H1 (cell line): ENCODE measurements around the gene SNRNP70. TPM values are rescaled to one million over a fixed set of nuclear protein-coding genes. Genes with fewer than 3 reads are reported as not detected.

Source experiments
- CTCF ChIA-PET: fragments of 300-600 bp; sonication (Branson Sonifier 250); formaldehyde crosslinking; loops from one replicate; lab custom pipeline; 2021; ENCODE audit not compliant: partially characterized antibody; lab: Charles Lee
- POLR2A ChIA-PET: fragments of 300-600 bp; sonication (Branson Sonifier 250); formaldehyde crosslinking; loops from one replicate; lab custom pipeline; 2021; ENCODE audit warnings: inconsistent platforms; ENCODE audit not compliant: partially characterized antibody; lab: Charles Lee
- DNase-seq, 2 experiments: peaks; one replicate each; pipeline versions ENCODE4 v3.0.0 to v3.0.0-alpha.2; 2010 to 2022; ENCODE audit warnings: low spot score in 2 of 2, low read depth in 1 of 2, mixed read lengths in 1 of 2
- FAIRE-seq: peaks from 2 replicates; lab custom pipeline; 2011; peaks lifted over from hg19 to GRCh38; lab: Jason Lieb, UNC
- H2AFZ ChIP-seq: 2 replicates; pipeline ENCODE4 v1.8.1; 2012; ENCODE audit warnings: low read length, inconsistent platforms
- H2AK5ac ChIP-seq: 2 replicates; pipeline ENCODE4 v1.6.1; 2013; ENCODE audit warnings: low read depth, low read length
- H2BK120ac ChIP-seq: replicated peaks from 2 replicates; pipeline ENCODE3; 2013; ENCODE audit warnings: low read depth, low read length, inconsistent platforms
- H2BK12ac ChIP-seq: 2 replicates; pipeline ENCODE4 v1.6.1; 2013; ENCODE audit warnings: low read depth, low read length
- H2BK15ac ChIP-seq: 2 replicates; pipeline ENCODE4 v1.6.1; 2013; ENCODE audit warnings: low read length
- H2BK20ac ChIP-seq: 2 replicates; pipeline ENCODE4 v1.6.1; 2013; ENCODE audit warnings: low read length
- H2BK5ac ChIP-seq: 2 replicates; pipeline ENCODE4 v1.6.1; 2013; ENCODE audit warnings: low read depth, low read length
- H3K14ac ChIP-seq: 2 replicates; pipeline ENCODE4 v1.6.1; 2013; ENCODE audit warnings: inconsistent platforms; ENCODE audit not compliant: insufficient read length
- H3K18ac ChIP-seq: 2 replicates; pipeline ENCODE4 v1.6.1; 2013; ENCODE audit warnings: low read length; ENCODE audit errors: extremely low read depth
- H3K23ac ChIP-seq: 2 replicates; pipeline ENCODE4 v1.6.1; 2013; ENCODE audit warnings: inconsistent platforms; ENCODE audit not compliant: insufficient read length
- H3K23me2 ChIP-seq: 2 replicates; pipeline ENCODE4 v1.6.1; 2013; ENCODE audit warnings: low read depth, low read length
- H3K27ac ChIP-seq: 2 replicates; pipeline ENCODE4 v1.6.1; 2011; ENCODE audit warnings: low read depth, low read length, inconsistent platforms
- H3K27me3 ChIP-seq, 4 experiments: replicated peaks in 1 of 4; 1 replicate in 1 of 4; 2 replicates in 3 of 4; pipeline versions ENCODE4 v1.6.1 to v1.8.1; 2011 to 2013; ENCODE audit warnings: low read length in 3 of 4, mild to moderate bottlenecking in 3 of 4, inconsistent platforms in 2 of 4, mixed read lengths in 2 of 4, moderate library complexity in 1 of 4; ENCODE audit not compliant: control insufficient read depth in 3 of 4, insufficient read depth in 3 of 4; ENCODE audit errors: extremely low read depth in 1 of 4
- H3K36me3 ChIP-seq, 4 experiments: 2 replicates each; pipeline versions ENCODE4 v1.6.1 to v1.8.1; 2011 to 2013; ENCODE audit warnings: mild to moderate bottlenecking in 4 of 4, low read length in 3 of 4, moderate library complexity in 2 of 4, control low read depth in 1 of 4, inconsistent platforms in 1 of 4; ENCODE audit not compliant: insufficient read depth in 4 of 4, control insufficient read depth in 2 of 4
- H3K4ac ChIP-seq: replicated peaks from 2 replicates; pipeline ENCODE3; 2013; ENCODE audit warnings: low read length, low read depth, mixed read lengths, inconsistent platforms; ENCODE audit not compliant: insufficient read length
- H3K4me1 ChIP-seq, 4 experiments: replicated peaks in 1 of 4; 1 replicate in 1 of 4; 2 replicates in 3 of 4; pipeline versions ENCODE4 v1.6.1 to v1.8.1; 2011 to 2013; ENCODE audit warnings: low read length in 3 of 4, inconsistent platforms in 2 of 4, mixed read lengths in 1 of 4; ENCODE audit not compliant: insufficient read depth in 4 of 4, control insufficient read depth in 3 of 4
- H3K4me2 ChIP-seq, 2 experiments: 2 replicates each; pipeline versions ENCODE4 v1.6.1 to v1.8.1; 2011 to 2013; ENCODE audit warnings: low read depth in 2 of 2, low read length in 2 of 2, control low read depth in 1 of 2, inconsistent platforms in 1 of 2, mild to moderate bottlenecking in 1 of 2; ENCODE audit not compliant: insufficient read depth in 1 of 2
- H3K4me3 ChIP-seq, 4 experiments: fragments of 200-600, 300-600 bp in 1 of 4; sonication (generic), shearing (Covaris generic), sonication (Bioruptor Twin) in 1 of 4; 2 replicates each; pipeline versions ENCODE4 v1.5.1 to v1.8.1; 2011 to 2016; ENCODE audit warnings: low read length in 4 of 4, low read depth in 3 of 4, control low read depth in 2 of 4, inconsistent platforms in 2 of 4, mild to moderate bottlenecking in 2 of 4, mixed read lengths in 1 of 4, moderate library complexity in 1 of 4; ENCODE audit not compliant: insufficient read depth in 2 of 4; ENCODE audit errors: extremely low read depth in 1 of 4
- H3K56ac ChIP-seq: replicated peaks from 2 replicates; pipeline ENCODE3; 2013; ENCODE audit warnings: low read depth, mild to moderate bottlenecking, mixed read lengths, low read length, inconsistent platforms; ENCODE audit not compliant: insufficient read length
- H3K79me1 ChIP-seq: 2 replicates; pipeline ENCODE4 v1.6.1; 2013; ENCODE audit warnings: low read depth, low read length, control low read depth
- H3K79me2 ChIP-seq, 2 experiments: 2 replicates each; pipeline versions ENCODE4 v1.6.1 to v1.8.1; 2012 to 2013; ENCODE audit warnings: low read length in 2 of 2, mild to moderate bottlenecking in 2 of 2, inconsistent platforms in 1 of 2; ENCODE audit not compliant: insufficient read depth in 2 of 2, control insufficient read depth in 1 of 2
- H3K9ac ChIP-seq, 4 experiments: replicated peaks in 1 of 4; 1 replicate in 1 of 4; 2 replicates in 3 of 4; pipeline versions ENCODE4 v1.6.1 to v1.8.1; 2011 to 2013; ENCODE audit warnings: low read depth in 3 of 4, low read length in 3 of 4, control low read depth in 2 of 4, mild to moderate bottlenecking in 2 of 4, moderate library complexity in 2 of 4, inconsistent platforms in 1 of 4; ENCODE audit errors: extremely low read depth in 1 of 4
- H3K9me3 ChIP-seq, 2 experiments: 2 replicates each; pipeline versions ENCODE4 v1.6.1 to v1.8.1; 2012 to 2013; ENCODE audit warnings: mild to moderate bottlenecking in 2 of 2, moderate library complexity in 2 of 2, control low read depth in 1 of 2, inconsistent platforms in 1 of 2, low read depth in 1 of 2, low read length in 1 of 2, mixed read lengths in 1 of 2; ENCODE audit not compliant: insufficient read depth in 2 of 2
- H4K20me1 ChIP-seq, 2 experiments: replicated peaks in 1 of 2; 2 replicates each; pipeline versions ENCODE3 to v1.8.1; 2011 to 2013; ENCODE audit warnings: inconsistent platforms in 2 of 2, low read length in 2 of 2, mild to moderate bottlenecking in 1 of 2; ENCODE audit not compliant: insufficient read depth in 2 of 2, control insufficient read depth in 1 of 2
- H4K5ac ChIP-seq: 2 replicates; pipeline ENCODE4 v1.6.1; 2013; ENCODE audit warnings: low read length, low read depth, mixed read lengths, inconsistent platforms; ENCODE audit not compliant: insufficient read length
- H4K8ac ChIP-seq: 2 replicates; pipeline ENCODE4 v1.8.0; 2013; ENCODE audit warnings: mild to moderate bottlenecking, moderate library complexity, low read length, inconsistent platforms; ENCODE audit not compliant: insufficient read depth; ENCODE audit errors: extremely low read depth
- H4K91ac ChIP-seq: replicated peaks from 2 replicates; pipeline ENCODE3; 2013; ENCODE audit warnings: low read length, mixed read lengths, inconsistent platforms; ENCODE audit not compliant: insufficient read length
- ASH2L ChIP-seq: fragments of 200-600, 300-600 bp; sonication (generic); IDR thresholded peaks from one replicate; pipeline ENCODE4 v1.7.1; 2017; ENCODE audit warnings: low read length
- CTCF ChIP-seq, 3 experiments: IDR thresholded peaks; 1 replicate in 2 of 3; 2 replicates in 1 of 3; pipeline versions ENCODE4 v1.5.1 to v1.6.1; 2011; ENCODE audit warnings: low read length in 3 of 3, mild to moderate bottlenecking in 3 of 3, inconsistent platforms in 2 of 3, low read depth in 1 of 3, moderate library complexity in 1 of 3; ENCODE audit not compliant: insufficient read depth in 1 of 3; ENCODE audit errors: control extremely low read depth in 1 of 3
- EZH2 ChIP-seq: fragments of 200-600 bp; sonication (generic); IDR thresholded peaks from 2 replicates; pipeline ENCODE4 v1.7.1; 2012; ENCODE audit warnings: low read depth, mild to moderate bottlenecking, moderate library complexity, low read length, inconsistent platforms; ENCODE audit not compliant: severe bottlenecking
- JUN ChIP-seq: IDR thresholded peaks from 2 replicates; pipeline ENCODE4 v1.6.1; 2011; ENCODE audit warnings: low read depth, mild to moderate bottlenecking, improper control_type of control experiment, low read length
- JUND ChIP-seq: IDR thresholded peaks from 2 replicates; pipeline ENCODE4 v1.6.1; 2011; ENCODE audit warnings: mild to moderate bottlenecking, improper control_type of control experiment, low read length
- SP1 ChIP-seq: IDR thresholded peaks from 2 replicates; pipeline ENCODE4 v1.6.1; 2011; ENCODE audit warnings: low read depth, low read length
- SP2 ChIP-seq: IDR thresholded peaks from 2 replicates; pipeline ENCODE4 v1.6.1; 2012; ENCODE audit warnings: mild to moderate bottlenecking, low read length, inconsistent platforms
- SRF ChIP-seq: IDR thresholded peaks from 2 replicates; pipeline ENCODE4 v1.6.1; 2011; ENCODE audit warnings: mild to moderate bottlenecking, low read depth, low read length, moderate library complexity
- SUZ12 ChIP-seq: fragments of 200-600 bp; sonication (generic); IDR thresholded peaks from 2 replicates; pipeline ENCODE4 v1.6.1; 2012; ENCODE audit warnings: mild to moderate bottlenecking, inconsistent platforms, low read length, moderate library complexity, mixed read lengths
- TBP ChIP-seq: IDR thresholded peaks from 2 replicates; pipeline ENCODE4 v1.6.1; 2011; ENCODE audit warnings: low read depth, low read length, improper control_type of control experiment
- WGBS, 2 experiments: shearing (Covaris generic) in 1 of 2; methylation state at CpG; one replicate each; pipeline versions ENCODE4 v1.1.6 to v1.1.7; 2013 to 2015; ENCODE audit warnings: low lambda C conversion rate in 2 of 2, mixed read lengths in 2 of 2, inconsistent platforms in 1 of 2, low coverage in 1 of 2, missing lambda C conversion rate in 1 of 2; ENCODE audit not compliant: insufficient replicate concordance in 2 of 2, insufficient coverage in 1 of 2, insufficient read length in 1 of 2; ENCODE audit errors: extremely low coverage in 1 of 2, missing lambda C conversion rate in 1 of 2; 5-methylcytosine and 5-hydroxymethylcytosine counted together
- polyA plus RNA-seq, 7 experiments: library from polyadenylated mRNA; depleted of rRNA in 3 of 7; stranded (reverse) in 5 of 7; unstranded in 2 of 7; fragments of >200 nt in 5 of 7; fragments of 200-250 nt in 2 of 7; gene quantifications; 1 replicate in 5 of 7; 2 replicates in 1 of 7; 4 replicates in 1 of 7; pipeline versions ENCODE4 v1.2.1 to v1.2.3, GENCODE V29; 2011 to 2013; ENCODE audit warnings: missing spikeins in 2 of 7, mixed read lengths in 2 of 7
- total RNA-seq: library from RNA; stranded (reverse); fragmentation: NEBNext Ultra II Directional; extraction: Animal tissue kit (Norgen Biotek cat#: 25700); gene quantifications from 2 replicates; pipeline ENCODE4 v1.2.1, GENCODE V29; 2021

The SNRNP70 gene
- total and polyA plus RNA-seq, 2 of the 8 experiments (the other 6 are each of a cell fraction or from before 2014, with no cell fraction given) = 231 to 235 TPM

GRCh38 chr19:49103331-49104085 is 18.3 kb downstream of the SNRNP70 start:
- ChIA-PET POLR2A (interaction anchor here (0.7 to 3.6 kb wide), 3 partner anchors 9 to 107 kb away, joined by 3 to 30 read pairs (median 3); no protein-coding TSS in a partner anchor), CTCF (interaction anchor here (0.6 to 1.8 kb wide), 5 partner anchors 14 to 130 kb away, joined by 3 to 6 read pairs (median 3); no protein-coding TSS in a partner anchor)
- Histone ChIP-seq H3K56ac (no peak overlapping the region), H3K14ac (no peak overlapping the region), H2AFZ (no peak overlapping the region), H3K9ac (no peak overlapping the region), H4K5ac (no peak overlapping the region), H3K27me3 (no peaks in the 10 kb centered on the region), H3K4me2 (no peak overlapping the region), H3K4me1 (no peaks in the 10 kb centered on the region), H4K91ac (no peak overlapping the region), H2BK15ac (no peak overlapping the region), H2BK120ac (no peak overlapping the region), H3K4ac (no peak overlapping the region), H4K20me1 (peaks cover 20 to 39% of the 10 kb centered on the region in 2 experiments), H3K27ac (no peak overlapping the region), H2BK20ac (no peak overlapping the region), H3K9me3 (no peaks in the 10 kb centered on the region), H2BK12ac (no peak overlapping the region), H3K23ac (no peak overlapping the region), H3K36me3 (peaks cover 40 to 86% (median 76%) of the 10 kb centered on the region in 4 experiments), H4K8ac (0 out of 2 replicates have a peak overlapping the region, but pooled peaks have one; percentile 15), H3K4me3 (no peak overlapping the region), H3K18ac (no peak overlapping the region), H3K79me2 (peaks cover 0 to 14% of the 10 kb centered on the region in 2 experiments; a peak in 1 of 4 replicates), H2AK5ac (no peak overlapping the region), H3K79me1 (peaks cover 19% of the 10 kb centered on the region), H3K23me2 (no peaks in the 10 kb centered on the region), H2BK5ac (no peak overlapping the region)
- DNase-seq = no peak
- no peak for FAIRE-seq
- WGBS, 2 experiments = 85% methylated on average over 19 of the region's 33 CpGs; no CpG with 5 or more reads in 1 of the 2 experiments
- TF ChIP-seq SUZ12 = no peak
- no peak for TF ChIP-seq JUND
- no peak for TF ChIP-seq ASH2L
- TF ChIP-seq CTCF (IDR thresholded peaks at IDR 0.05; ENCODE audit: control extremely low read depth in 1 of 3, insufficient read depth in 1 of 3, low read depth in 1 of 3, low read length in 3 of 3) = no peak
- no peak for TF ChIP-seq SRF
- TF ChIP-seq EZH2 = no peak
- TF ChIP-seq JUN = no peak
- TF ChIP-seq SP2 = no peak
- TF ChIP-seq SP1 = no peak
- no peak for TF ChIP-seq TBP
